ENCODE measurements around the gene DOCK7.
"Not testable (repeated sequence)": the region's sequence is repeated elsewhere in the genome, so short reads cannot be mapped to it uniquely, and the experiment has no call there.

Gene DOCK7, protein sequence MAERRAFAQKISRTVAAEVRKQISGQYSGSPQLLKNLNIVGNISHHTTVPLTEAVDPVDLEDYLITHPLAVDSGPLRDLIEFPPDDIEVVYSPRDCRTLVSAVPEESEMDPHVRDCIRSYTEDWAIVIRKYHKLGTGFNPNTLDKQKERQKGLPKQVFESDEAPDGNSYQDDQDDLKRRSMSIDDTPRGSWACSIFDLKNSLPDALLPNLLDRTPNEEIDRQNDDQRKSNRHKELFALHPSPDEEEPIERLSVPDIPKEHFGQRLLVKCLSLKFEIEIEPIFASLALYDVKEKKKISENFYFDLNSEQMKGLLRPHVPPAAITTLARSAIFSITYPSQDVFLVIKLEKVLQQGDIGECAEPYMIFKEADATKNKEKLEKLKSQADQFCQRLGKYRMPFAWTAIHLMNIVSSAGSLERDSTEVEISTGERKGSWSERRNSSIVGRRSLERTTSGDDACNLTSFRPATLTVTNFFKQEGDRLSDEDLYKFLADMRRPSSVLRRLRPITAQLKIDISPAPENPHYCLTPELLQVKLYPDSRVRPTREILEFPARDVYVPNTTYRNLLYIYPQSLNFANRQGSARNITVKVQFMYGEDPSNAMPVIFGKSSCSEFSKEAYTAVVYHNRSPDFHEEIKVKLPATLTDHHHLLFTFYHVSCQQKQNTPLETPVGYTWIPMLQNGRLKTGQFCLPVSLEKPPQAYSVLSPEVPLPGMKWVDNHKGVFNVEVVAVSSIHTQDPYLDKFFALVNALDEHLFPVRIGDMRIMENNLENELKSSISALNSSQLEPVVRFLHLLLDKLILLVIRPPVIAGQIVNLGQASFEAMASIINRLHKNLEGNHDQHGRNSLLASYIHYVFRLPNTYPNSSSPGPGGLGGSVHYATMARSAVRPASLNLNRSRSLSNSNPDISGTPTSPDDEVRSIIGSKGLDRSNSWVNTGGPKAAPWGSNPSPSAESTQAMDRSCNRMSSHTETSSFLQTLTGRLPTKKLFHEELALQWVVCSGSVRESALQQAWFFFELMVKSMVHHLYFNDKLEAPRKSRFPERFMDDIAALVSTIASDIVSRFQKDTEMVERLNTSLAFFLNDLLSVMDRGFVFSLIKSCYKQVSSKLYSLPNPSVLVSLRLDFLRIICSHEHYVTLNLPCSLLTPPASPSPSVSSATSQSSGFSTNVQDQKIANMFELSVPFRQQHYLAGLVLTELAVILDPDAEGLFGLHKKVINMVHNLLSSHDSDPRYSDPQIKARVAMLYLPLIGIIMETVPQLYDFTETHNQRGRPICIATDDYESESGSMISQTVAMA (N-terminal part only)

DNA sequence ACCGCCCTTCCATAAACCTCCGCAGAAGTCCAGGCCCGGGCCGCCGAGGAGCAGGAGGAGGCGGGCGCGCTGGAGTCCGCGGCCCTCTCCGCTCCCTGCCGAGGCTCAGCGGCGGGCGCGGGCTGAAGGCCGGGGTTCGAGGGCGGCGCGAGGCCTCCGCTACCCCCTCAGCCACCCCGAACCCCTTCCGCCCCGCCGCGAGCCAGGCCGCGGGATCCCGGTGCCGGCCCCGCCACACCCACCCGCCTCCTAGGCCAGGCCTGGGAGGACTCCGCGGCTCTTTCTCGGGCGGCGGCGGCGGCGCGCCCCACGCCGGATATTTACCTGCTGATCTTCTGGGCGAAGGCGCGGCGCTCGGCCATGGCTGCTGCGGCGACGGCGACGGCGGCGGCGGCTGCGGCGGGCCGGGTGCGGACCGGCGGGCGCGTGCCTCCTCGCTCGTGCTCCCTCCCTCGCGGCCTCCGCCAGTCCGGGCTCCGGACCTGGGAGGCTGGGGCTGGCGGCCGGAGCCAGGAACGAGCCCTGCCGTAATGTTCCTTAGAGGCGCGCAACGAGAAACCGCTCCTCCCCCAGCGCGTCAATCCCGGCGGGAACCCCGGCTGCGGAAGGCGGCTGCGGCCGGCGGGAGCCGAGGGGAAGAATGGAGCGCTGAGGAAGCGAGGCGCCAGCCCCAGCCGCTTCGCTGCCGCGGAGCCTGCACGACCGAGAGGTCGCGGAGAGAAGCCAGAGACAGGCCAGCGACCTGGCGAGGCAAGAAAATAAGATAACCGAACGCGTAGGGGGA lies at the start of gene DOCK7:
TSS of gene DOCK7 (minus strand) at position 484 of the 784 bp plus-strand sequence. CDS start at position 362, 122 bp downstream.
- peak; percentile 79 for DNase-seq (ENCODE audit: low read depth)

- peak; percentile 86 for DNase-seq (ENCODE audit: low read depth)
Measured at GRCh38 chr1:62735491-62736171, 47.4 kb upstream of the DOCK7 start.

- DNase-seq (ENCODE audit: low read depth), result no peak
Measured at GRCh38 chr1:62732331-62732730, 44.1 kb upstream of the DOCK7 start.

GRCh38 chr1:62728963-62729362 lies 40.8 kb upstream of the DOCK7 start:
- no peak for DNase-seq (ENCODE audit: low read depth)

GRCh38 chr1:62727656-62728407 lies 39.6 kb upstream of the DOCK7 start:
- DNase-seq (ENCODE audit: low read depth), result peak; percentile 30

DNA sequence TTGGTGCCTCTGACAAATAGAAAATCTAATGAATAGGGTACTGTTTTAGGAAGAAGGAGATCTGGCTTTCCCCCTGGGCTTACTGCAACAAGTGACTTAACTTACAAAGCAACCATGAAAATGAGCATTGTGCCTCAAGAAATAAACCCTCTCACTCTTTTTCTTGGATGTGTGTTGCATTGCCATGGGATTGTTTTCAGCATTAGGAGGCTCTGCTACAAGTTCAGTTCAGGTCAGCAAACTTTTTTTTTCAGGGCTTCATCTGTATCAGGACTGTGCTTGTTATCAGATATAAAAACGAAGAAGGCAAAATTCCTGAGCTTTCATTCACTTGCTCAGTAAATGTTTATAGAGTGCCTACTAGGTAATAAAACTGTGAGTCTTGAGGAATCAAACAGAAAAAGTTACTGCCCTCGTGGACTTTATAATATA lies 37.8 kb upstream of the DOCK7 start:
- peak; percentile 42 for DNase-seq (ENCODE audit: low read depth)

GRCh38 chr1:62725255-62725654 lies 37.1 kb upstream of the DOCK7 start:
- DNase-seq (ENCODE audit: low read depth), result peak; percentile 75

DNA sequence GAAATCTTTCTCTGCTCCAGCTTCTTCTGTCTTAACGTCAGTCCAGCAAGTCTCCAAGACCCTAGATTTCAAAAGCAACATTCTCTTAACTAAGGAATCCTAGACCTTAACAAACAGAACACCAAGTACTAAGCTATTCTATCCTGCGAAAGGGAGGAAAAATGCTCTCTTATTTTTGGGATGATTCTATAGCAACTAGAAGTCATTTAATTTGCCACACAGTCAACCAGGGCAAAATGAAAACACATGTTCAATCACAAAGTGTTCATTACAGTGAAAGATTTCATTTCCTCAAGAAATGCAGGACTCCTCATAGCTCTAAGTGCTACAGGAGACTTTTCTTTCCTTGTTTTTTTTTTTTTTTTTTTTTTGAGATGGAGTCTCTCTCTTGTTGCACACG lies 36.2 kb upstream of the DOCK7 start:
- no peak for DNase-seq (ENCODE audit: low read depth)

- no peak for DNase-seq (ENCODE audit: low read depth)
Measured at GRCh38 chr1:62723883-62724282, 35.7 kb upstream of the DOCK7 start.

GRCh38 chr1:62722796-62723195 lies 34.6 kb upstream of the DOCK7 start:
- no peak for DNase-seq (ENCODE audit: low read depth)

GRCh38 chr1:62720946-62721554 lies 32.9 kb upstream of the DOCK7 start:
- no peak for DNase-seq (ENCODE audit: low read depth)

DNA sequence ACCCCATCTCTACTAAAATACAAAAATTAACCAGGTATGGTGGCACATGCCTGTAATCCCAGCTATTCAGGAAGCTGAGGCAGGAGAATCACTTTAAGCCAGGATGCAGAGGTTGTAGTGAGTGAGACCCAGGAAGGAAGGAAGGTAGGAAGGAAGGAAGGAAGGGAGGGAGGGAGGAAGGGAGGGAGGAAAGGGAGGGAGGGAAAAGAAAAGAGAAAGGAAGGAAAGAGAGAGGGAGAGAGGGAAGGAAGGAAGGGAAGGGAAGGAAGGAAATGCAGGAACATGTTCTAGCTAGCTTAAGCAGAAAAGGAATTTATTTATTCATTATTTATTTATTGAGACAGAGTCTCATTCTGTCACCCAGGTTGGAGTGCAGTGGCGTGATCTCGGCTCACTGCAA lies 30.2 kb upstream of the DOCK7 start:
- DNase-seq (ENCODE audit: low read depth), result not testable (repeated sequence)

- DNase-seq (ENCODE audit: low read depth), result no peak
Measured at GRCh38 chr1:62717483-62717882, 29.3 kb upstream of the DOCK7 start.

- peak; percentile 29 for DNase-seq (ENCODE audit: low read depth)
Measured at GRCh38 chr1:62716397-62716796, 28.2 kb upstream of the DOCK7 start.

GRCh38 chr1:62712336-62713243 lies 24.4 kb upstream of the DOCK7 start:
- DNase-seq (ENCODE audit: low read depth), result no peak

DNA sequence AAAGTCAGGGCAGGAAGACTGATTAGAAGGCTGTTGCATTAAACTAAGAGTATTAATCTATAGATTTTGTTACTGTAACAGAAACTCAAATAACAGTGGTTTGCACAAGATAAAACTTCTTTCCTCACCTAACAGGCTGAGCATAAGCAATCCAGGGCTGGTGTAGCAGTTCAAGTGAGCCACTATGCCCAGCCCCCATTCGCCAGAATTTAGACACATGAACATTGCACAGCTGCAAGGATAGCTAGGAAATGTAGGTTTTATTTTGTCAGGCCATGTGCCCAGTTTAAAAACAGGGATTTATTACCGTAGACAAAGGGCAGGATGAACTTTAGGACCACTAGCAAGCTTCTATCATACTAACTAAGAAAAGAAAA lies 19.5 kb upstream of the DOCK7 start:
- DNase-seq (ENCODE audit: low read depth), result no peak

DNA sequence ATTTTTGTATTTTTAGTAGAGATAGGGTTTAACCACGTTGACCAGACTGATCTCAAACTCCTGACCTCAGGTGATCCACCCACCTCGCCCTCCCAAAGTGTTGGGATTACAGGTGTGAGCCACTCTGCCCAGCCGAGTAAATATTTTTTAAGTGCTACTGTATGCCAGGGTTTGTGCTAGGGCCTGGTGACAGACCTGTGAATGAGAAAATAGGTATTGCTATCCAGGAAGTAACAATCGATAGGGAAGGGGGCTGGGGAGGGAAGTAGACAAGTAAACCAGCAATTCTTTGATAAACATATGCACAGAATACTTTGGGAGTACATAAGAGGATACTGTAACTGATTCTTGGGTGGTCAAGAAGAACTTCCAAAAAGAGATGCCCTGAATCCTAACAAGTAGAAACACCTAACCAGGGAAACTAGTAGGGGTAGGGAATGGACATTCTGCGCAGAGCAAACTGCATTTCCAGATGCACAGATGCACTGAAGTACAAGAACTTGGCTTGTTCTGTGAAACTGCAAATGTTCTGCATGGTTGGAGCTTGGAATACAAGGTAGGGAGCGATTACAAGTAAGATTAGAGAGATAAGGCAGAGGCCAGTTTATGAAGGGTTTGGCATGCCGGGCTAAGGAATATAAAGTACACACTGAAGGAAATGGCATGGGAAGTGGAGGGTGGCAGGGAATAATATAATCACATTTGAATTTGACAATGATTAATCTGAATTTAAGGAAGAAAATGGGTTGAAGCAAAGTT lies 19.0 kb upstream of the DOCK7 start:
- DNase-seq (ENCODE audit: low read depth), result no peak

DNA sequence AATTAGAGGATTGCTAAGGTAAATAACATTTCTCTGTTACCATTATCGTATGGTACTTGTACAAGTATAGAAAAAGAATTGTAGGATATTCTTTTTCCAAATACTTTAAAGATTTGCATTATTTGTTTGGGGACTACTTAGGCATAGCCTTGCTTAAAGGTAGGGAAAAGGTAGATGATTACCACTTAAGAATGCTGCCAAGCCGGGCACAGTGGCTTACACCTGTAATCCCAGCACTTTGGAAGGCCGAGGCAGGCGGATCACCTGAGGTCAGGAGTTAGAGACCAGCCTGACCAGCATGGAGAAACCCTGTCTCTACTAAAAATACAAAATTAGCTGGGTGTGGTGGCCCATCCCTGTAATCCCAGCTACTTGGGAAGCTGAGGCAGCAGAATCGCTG lies 10.0 kb upstream of the DOCK7 start:
- DNase-seq (ENCODE audit: low read depth), result not testable (repeated sequence)

All from EH (cell line).